ENCODE results near the gene JMJD1C.

JMJD1C gene

GRCh38 chr10:63355682-63356081, 110.1 kb downstream of the JMJD1C start:
- H4K20me1 ChIP-seq (ENCODE audit: insufficient read depth, low read length) = no peaks in the 10 kb centered on the region
- no peak overlapping the region for H3K4me3 ChIP-seq (ENCODE audit: low read length)
- no peaks in the 10 kb centered on the region for H3K27me3 ChIP-seq (replicated peaks; ENCODE audit: insufficient read depth, low read length)
- no peak overlapping the region for H3K9ac ChIP-seq (ENCODE audit: low read length)
- no peaks in the 10 kb centered on the region for H3F3A ChIP-seq (ENCODE audit: insufficient read depth, low read length)
- H3K27ac ChIP-seq (ENCODE audit: low read length) = no peak overlapping the region
- no peak overlapping the region for H3K4me2 ChIP-seq (ENCODE audit: low read depth, low read length)
- no peak overlapping the region for H2AFZ ChIP-seq (ENCODE audit: low read length)
- no peaks in the 10 kb centered on the region for H3K36me3 ChIP-seq (replicated peaks; ENCODE audit: insufficient read depth, low read length)
- 0 out of 2 replicates have a peak, but pooled peaks cover 8% of the 10 kb centered on the region for H3K4me1 ChIP-seq (ENCODE audit: low read length)
- H3K9me2 ChIP-seq (replicated peaks; ENCODE audit: insufficient read depth, low read length) = no peaks in the 10 kb centered on the region
- H3K79me2 ChIP-seq (ENCODE audit: low read length) = peaks cover 20% of the 10 kb centered on the region
- TF ChIP-seq EZH2phosphoT487 (IDR thresholded peaks at IDR 0.05; ENCODE audit: low read length) (no peak), EZH2 (optimal IDR thresholded peaks at IDR 0.05; ENCODE audit: low read depth, low read length) (no peak), CTCF (IDR thresholded peaks at IDR 0.05; ENCODE audit: low read length) (no peak)
- H3K9me3 ChIP-seq (replicated peaks; ENCODE audit: insufficient read depth, low read length) = no peaks in the 10 kb centered on the region
- no peak for DNase-seq

- H3K9ac ChIP-seq (ENCODE audit: low read length) = no peak overlapping the region
- H3K27me3 ChIP-seq (replicated peaks; ENCODE audit: insufficient read depth, low read length) = no peaks in the 10 kb centered on the region
- 0 out of 2 replicates have a peak, but pooled peaks cover 8% of the 10 kb centered on the region for H3K4me1 ChIP-seq (ENCODE audit: low read length)
- no peaks in the 10 kb centered on the region for H3K9me3 ChIP-seq (replicated peaks; ENCODE audit: insufficient read depth, low read length)
- H3K36me3 ChIP-seq (replicated peaks; ENCODE audit: insufficient read depth, low read length) = no peaks in the 10 kb centered on the region
- no peak overlapping the region for H3K4me2 ChIP-seq (ENCODE audit: low read depth, low read length)
- no peak overlapping the region for H2AFZ ChIP-seq (ENCODE audit: low read length)
- DNase-seq = no peak
- H3F3A ChIP-seq (ENCODE audit: insufficient read depth, low read length) = no peaks in the 10 kb centered on the region
- H3K79me2 ChIP-seq (ENCODE audit: low read length) = peaks cover 31% of the 10 kb centered on the region
- no peak overlapping the region for H3K27ac ChIP-seq (ENCODE audit: low read length)
- no peaks in the 10 kb centered on the region for H4K20me1 ChIP-seq (ENCODE audit: insufficient read depth, low read length)
- H3K9me2 ChIP-seq (replicated peaks; ENCODE audit: insufficient read depth, low read length) = no peaks in the 10 kb centered on the region
- H3K4me3 ChIP-seq (ENCODE audit: low read length) = no peak overlapping the region
- TF ChIP-seq EZH2 (optimal IDR thresholded peaks at IDR 0.05; ENCODE audit: low read depth, low read length) (no peak), CTCF (IDR thresholded peaks at IDR 0.05; ENCODE audit: low read length) (no peak), EZH2phosphoT487 (IDR thresholded peaks at IDR 0.05; ENCODE audit: low read length) (no peak)
Measured at GRCh38 chr10:63352976-63353375, 112.8 kb downstream of the JMJD1C start.

- Histone ChIP-seq H3K79me2 (ENCODE audit: low read length) (peaks cover 52% of the 10 kb centered on the region), H3K27me3 (replicated peaks; ENCODE audit: insufficient read depth, low read length) (no peaks in the 10 kb centered on the region), H3K9me2 (replicated peaks; ENCODE audit: insufficient read depth, low read length) (no peaks in the 10 kb centered on the region), H3K4me3 (ENCODE audit: low read length) (no peak overlapping the region), H3K9ac (ENCODE audit: low read length) (no peak overlapping the region), H3K4me2 (ENCODE audit: low read depth, low read length) (no peak overlapping the region), H3K4me1 (ENCODE audit: low read length) (no peaks in the 10 kb centered on the region), H3F3A (ENCODE audit: insufficient read depth, low read length) (no peaks in the 10 kb centered on the region), H3K27ac (ENCODE audit: low read length) (no peak overlapping the region), H3K9me3 (replicated peaks; ENCODE audit: insufficient read depth, low read length) (no peaks in the 10 kb centered on the region), H4K20me1 (ENCODE audit: insufficient read depth, low read length) (no peaks in the 10 kb centered on the region), H3K36me3 (replicated peaks; ENCODE audit: insufficient read depth, low read length) (no peaks in the 10 kb centered on the region), H2AFZ (ENCODE audit: low read length) (no peak overlapping the region)
- DNase-seq = no peak
- no peak for TF ChIP-seq EZH2 (optimal IDR thresholded peaks at IDR 0.05; ENCODE audit: low read depth, low read length)
- TF ChIP-seq CTCF (IDR thresholded peaks at IDR 0.05; ENCODE audit: low read length) = no peak
- no peak for TF ChIP-seq EZH2phosphoT487 (IDR thresholded peaks at IDR 0.05; ENCODE audit: low read length)
Measured at GRCh38 chr10:63348245-63348850, 117.4 kb downstream of the JMJD1C start.

Data from MM.1S (cell line).